Lower leg skin (tissue), 3 donors: Measurements from ENCODE around the gene CAPZA1.

ENCODE experiments used
- CTCF ChIP-seq, 3 donors: fragments of 450-650 bp; IDR thresholded peaks; one replicate each; pipeline ENCODE4 v1.5.1; 2016; ENCODE audit warnings: antibody characterized with exemption in 3 of 3, mild to moderate bottlenecking in 3 of 3, moderate library complexity in 2 of 3
- POLR2A ChIP-seq, 2 donors: fragments of 450-650 bp; IDR thresholded peaks; one replicate each; pipeline ENCODE4 v1.6.1; 2016 to 2017; ENCODE audit warnings: antibody characterized with exemption in 2 of 2, mild to moderate bottlenecking in 1 of 2, moderate library complexity in 1 of 2

GRCh38 chr1:112643080-112643479 lies 23.4 kb downstream of the CAPZA1 start:
- no peak for TF ChIP-seq CTCF (IDR thresholded peaks at IDR 0.05)
- TF ChIP-seq POLR2A (IDR thresholded peaks at IDR 0.05), result no peak
